NT2/D1 (cell line): ENCODE results near the gene SMTNL2.
A peak's percentile ranks its signal among the peaks of the same experiment; 100 is the strongest.

ENCODE experiments used
- DNase-seq: peaks from one replicate; pipeline ENCODE4 v3.0.0-alpha.2; 2011; ENCODE audit warnings: low read depth, low spot score
- H3K27me3 ChIP-seq: 2 replicates; pipeline ENCODE4 v1.6.0; 2011; ENCODE audit warnings: mild to moderate bottlenecking; ENCODE audit not compliant: insufficient read length, insufficient read depth
- H3K36me3 ChIP-seq: 2 replicates; pipeline ENCODE4 v1.6.1; 2011; ENCODE audit warnings: mild to moderate bottlenecking, low read length, mixed read lengths; ENCODE audit not compliant: insufficient read depth, insufficient read length
- H3K4me1 ChIP-seq: 2 replicates; pipeline ENCODE4 v1.5.1; 2011; ENCODE audit not compliant: insufficient read depth, insufficient read length
- H3K4me3 ChIP-seq: 2 replicates; pipeline ENCODE4 v1.5.1; 2011; ENCODE audit warnings: low read depth; ENCODE audit not compliant: insufficient read length
- H3K9ac ChIP-seq: 2 replicates; pipeline ENCODE4 v1.6.0; 2011; ENCODE audit warnings: low read depth; ENCODE audit not compliant: insufficient read length
- H3K9me3 ChIP-seq: 2 replicates; pipeline ENCODE4 v1.5.1; 2011; ENCODE audit warnings: mild to moderate bottlenecking, low read length; ENCODE audit not compliant: insufficient read depth
- SUZ12 ChIP-seq: IDR thresholded peaks from 2 replicates; pipeline ENCODE4 v1.6.1; 2011; ENCODE audit not compliant: insufficient read length, insufficient read depth; ENCODE audit errors: extremely low read depth
- YY1 ChIP-seq: IDR thresholded peaks from 2 replicates; pipeline ENCODE4 v1.6.1; 2011; ENCODE audit not compliant: insufficient read length, insufficient read depth
- ZNF274 ChIP-seq: IDR thresholded peaks from 2 replicates; pipeline ENCODE4 v1.6.1; 2011; ENCODE audit warnings: mild to moderate bottlenecking, low read depth, low read length

The SMTNL2 gene

DNA sequence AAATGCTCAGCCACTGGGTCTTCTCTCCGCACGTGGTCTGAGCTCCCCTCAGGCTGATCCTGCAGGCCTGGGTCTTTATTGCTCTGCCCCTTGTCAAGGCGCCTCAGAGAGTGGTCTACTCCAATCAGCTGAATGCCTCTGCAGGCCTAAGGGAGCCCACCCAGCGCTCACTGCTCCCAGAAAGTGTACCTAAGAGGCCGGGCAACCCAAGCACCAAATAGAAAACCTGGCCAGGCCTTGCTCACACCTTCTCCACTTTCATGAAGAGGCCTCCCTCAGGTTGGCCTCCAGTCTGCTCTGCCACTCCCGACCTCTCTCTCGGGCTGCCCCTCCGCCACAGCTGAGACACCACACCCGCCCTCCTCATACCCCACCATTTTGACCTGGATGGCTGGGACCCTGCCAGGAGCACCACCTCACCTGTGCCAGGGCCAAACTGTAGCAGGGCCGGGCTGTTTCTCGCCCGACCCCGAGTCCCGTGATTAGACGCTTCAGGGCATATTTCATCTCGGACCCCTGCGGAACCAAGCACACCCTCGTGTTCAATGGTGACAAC lies 29.8 kb upstream of the SMTNL2 start:
- Histone ChIP-seq H3K36me3 (peaks cover 47% of the 10 kb centered on the region), H3K4me1 (peaks cover 15% of the 10 kb centered on the region), H3K9ac (peak overlapping the region; percentile 84), H3K9me3 (no peaks in the 10 kb centered on the region), H3K4me3 (peak overlapping the region; percentile 79), H3K27me3 (no peaks in the 10 kb centered on the region)
- TF ChIP-seq YY1: no peak
- no peak for TF ChIP-seq SUZ12
- TF ChIP-seq ZNF274: no peak
- DNase-seq: no peak

DNA sequence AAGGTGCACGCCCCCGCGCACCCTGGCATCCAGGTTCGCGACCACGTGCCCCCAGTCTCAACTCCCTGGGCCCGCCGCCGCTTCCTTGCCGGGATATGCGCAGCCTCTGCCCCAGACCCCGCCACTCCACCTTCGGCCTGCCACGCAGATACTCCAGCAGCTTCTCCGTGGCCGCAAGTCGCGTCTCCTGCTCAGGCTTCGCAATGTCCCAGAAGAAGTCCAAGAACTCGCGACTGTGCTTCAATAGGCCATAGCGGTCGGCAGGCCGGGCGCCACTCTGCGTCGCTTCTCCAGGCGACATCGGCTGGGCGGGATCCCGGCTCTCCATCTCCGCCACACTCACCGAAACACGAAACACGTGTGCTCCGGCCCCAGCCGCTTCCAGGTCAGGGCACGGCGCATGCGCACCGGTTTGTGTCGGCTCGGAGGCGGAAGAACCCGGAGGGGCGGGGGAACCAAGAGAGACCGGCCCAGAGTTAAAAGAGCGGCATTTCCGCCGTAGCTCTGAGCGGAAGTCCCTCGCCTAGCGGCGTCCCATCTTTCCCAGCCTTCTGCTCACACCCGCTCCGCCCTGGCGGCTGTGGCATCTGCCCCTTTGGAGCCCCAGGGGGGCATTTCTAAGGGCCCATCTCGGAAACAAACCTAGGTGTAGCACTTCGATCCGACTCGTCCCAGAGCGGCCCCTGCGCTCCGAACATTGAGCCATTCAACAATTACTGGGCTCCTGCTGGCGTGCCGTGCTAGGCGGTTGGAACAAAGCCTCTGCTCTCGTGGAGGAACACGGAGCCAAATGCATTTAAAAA lies 29.1 kb upstream of the SMTNL2 start, which contains the start of gene MYBBP1A:
TSS of gene MYBBP1A (minus strand) at position 388 of the 803 bp plus-strand sequence. CDS start at position 328, 60 bp downstream.
- H3K4me1 ChIP-seq: peaks cover 13% of the 10 kb centered on the region
- no peaks in the 10 kb centered on the region for H3K9me3 ChIP-seq
- H3K27me3 ChIP-seq: no peaks in the 10 kb centered on the region
- peak within 1 kb of the TSS; percentile 79 for H3K4me3 ChIP-seq
- DNase-seq: peak; percentile 86
- H3K9ac ChIP-seq: peak within 1 kb of the TSS; percentile 84
- peaks cover 41% of the 10 kb centered on the region for H3K36me3 ChIP-seq
- TF ChIP-seq ZNF274 (no peak), SUZ12 (no peak), YY1 (no peak)

DNA sequence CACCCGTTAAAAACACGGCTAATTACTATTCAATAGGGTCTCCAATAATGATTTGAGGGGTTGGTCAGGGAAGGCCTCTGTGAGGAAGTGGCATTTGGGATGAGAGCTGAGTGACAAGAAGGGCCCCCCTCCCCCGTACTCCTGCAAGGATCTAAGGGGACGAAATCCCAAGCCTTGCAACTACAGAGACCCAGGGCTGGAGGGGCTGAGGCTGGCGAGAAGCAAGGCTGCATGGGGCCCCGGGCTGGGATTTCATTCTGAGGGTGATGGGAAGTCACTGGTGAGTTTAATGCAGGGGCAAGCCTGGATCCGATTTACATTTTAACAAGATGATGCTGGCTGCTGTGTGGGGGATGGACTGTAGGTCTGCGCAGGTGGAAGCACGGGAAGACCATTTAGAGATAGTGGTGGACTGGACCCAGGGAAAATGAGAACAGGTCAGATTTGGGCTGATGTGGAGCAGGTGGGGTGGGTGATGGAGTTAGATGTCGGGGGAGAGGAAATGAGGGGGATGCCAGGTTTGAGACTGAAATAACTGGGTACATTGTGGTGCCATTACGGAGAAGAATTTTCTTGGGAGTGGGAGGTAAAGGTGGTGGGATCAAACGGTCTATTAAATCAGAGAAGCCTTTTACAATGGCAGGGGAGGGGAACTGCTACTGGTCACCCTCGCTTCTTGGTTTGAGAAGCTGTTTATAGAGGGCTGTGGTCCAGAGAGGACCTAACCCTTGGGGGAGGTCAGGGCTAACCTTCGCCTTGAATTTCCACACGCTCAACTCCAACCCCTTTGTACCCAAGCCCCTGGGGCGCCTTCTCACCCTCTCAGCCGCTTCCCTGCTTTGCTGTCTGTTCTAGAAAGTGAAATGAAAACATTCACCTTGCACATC lies 28.2 kb upstream of the SMTNL2 start:
- no peak for TF ChIP-seq SUZ12
- TF ChIP-seq ZNF274: no peak
- no peak for TF ChIP-seq YY1
- DNase-seq: no peak
- peaks cover 13% of the 10 kb centered on the region for H3K4me1 ChIP-seq

DNA sequence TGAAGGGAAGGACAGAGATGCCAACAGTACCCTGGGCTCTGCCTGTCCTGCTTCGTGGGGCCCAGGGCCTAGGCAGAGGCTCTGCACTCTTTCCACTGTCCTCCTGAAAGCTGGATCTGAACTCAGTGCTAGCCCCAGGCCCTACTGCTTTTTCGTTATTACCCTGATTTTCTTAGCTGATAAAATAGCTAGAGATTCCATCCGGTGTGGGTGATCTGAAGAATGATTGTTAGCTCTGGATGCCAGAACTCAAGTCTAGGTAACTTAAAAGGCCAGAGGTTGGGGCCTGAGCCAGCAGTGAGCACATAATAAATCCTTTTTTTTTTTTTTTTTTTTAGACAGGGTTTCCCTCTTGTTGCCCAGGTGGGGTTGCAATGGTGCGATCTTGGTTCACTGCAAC lies 27.3 kb upstream of the SMTNL2 start:
- TF ChIP-seq SUZ12 (no peak), YY1 (no peak), ZNF274 (no peak)
- Histone ChIP-seq H3K9me3 (no peaks in the 10 kb centered on the region), H3K4me1 (peaks cover 9% of the 10 kb centered on the region), H3K9ac (no peak overlapping the region), H3K27me3 (no peaks in the 10 kb centered on the region), H3K4me3 (no peak overlapping the region), H3K36me3 (peaks cover 24% of the 10 kb centered on the region)
- no peak for DNase-seq

More for the DNA sequence above, 28.2 kb upstream of the SMTNL2 start:
- H3K27me3 ChIP-seq: no peaks in the 10 kb centered on the region
- H3K4me3 ChIP-seq: peak overlapping the region; percentile 79
- H3K9ac ChIP-seq: peak overlapping the region; percentile 82
- H3K36me3 ChIP-seq: peaks cover 31% of the 10 kb centered on the region
- no peaks in the 10 kb centered on the region for H3K9me3 ChIP-seq

DNA sequence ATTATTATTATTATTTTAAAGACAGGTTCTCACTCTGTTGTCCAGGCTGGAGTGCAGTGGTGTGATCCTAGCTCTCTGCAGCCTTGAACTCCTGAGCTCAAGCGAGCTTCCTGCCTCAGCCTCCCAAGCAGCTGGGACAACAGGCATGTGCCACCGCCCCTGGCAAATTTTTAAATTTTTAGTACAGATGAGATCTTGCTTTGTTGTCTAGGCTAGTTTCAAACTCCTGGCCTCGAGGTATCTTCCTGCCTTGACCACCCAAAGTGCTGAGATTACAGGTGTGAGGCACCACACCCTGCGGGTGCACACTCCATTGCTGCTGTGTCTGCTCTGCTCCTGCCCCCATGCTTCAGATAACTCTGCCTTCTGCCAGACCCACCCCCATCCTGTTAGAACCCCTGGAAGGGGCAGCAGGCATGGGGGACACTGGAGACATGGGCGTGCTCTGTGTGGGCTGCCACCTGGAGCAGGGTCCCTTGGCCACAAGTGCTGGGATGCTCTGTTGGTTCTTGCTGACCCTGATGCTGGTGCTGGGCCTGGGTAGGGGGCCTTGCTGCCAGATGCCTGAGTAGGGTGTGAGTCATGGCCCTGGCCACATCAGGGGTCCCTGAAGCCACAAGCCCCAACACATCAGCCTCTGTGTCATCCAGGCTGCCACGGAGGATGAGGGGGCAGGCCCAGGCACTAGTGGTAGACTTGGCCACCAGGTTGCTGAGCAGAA lies 26.5 kb upstream of the SMTNL2 start:
- no peak for TF ChIP-seq ZNF274
- no peak for TF ChIP-seq YY1
- TF ChIP-seq SUZ12: no peak
- no peak for DNase-seq
- Histone ChIP-seq H3K4me3 (no peak overlapping the region), H3K36me3 (peaks cover 16% of the 10 kb centered on the region), H3K9ac (no peak overlapping the region), H3K4me1 (peaks cover 9% of the 10 kb centered on the region), H3K27me3 (no peaks in the 10 kb centered on the region), H3K9me3 (no peaks in the 10 kb centered on the region)

DNA sequence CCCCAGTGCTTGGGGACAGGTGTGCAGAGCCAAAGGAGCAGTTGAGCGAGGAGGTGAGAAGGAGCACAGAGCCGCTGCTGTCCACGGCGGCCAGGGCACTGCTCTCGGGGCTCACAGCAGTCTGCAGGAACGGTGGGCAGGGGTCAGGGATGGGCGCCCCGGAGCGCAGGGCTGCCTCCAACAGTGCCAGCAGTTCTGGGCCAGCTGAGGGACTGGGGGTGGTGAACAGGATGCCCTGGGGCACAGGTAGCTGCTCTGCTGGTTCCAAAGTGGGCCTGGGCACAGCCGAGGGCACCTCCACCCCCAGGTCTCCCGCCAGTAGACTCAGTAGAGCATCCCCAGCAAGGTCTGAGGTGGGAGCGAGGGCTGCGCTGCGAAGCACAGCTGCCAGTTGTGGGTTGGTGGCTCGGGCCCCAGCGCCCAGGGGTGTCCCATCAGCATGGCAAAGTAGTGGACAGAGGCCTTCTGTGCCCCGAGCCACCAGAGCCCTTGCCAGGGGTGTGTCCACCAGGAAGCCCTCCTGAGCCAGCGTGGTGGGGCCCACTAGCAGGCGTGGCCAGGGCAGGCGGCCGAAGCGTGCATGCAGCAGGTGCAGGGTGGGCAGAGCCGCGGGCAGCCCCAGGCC lies 25.9 kb upstream of the SMTNL2 start:
- TF ChIP-seq SUZ12 (no peak), ZNF274 (no peak), YY1 (no peak)
- Histone ChIP-seq H3K4me1 (peaks cover 6% of the 10 kb centered on the region), H3K36me3 (peaks cover 11% of the 10 kb centered on the region), H3K27me3 (no peaks in the 10 kb centered on the region), H3K9me3 (no peaks in the 10 kb centered on the region), H3K9ac (no peak overlapping the region), H3K4me3 (no peak overlapping the region)
- no peak for DNase-seq
